Liver (tissue), 9 donors: ENCODE data around the gene WDR82. TPM values are rescaled to one million over a fixed set of nuclear protein-coding genes. Genes with fewer than 3 reads are reported as not detected.

Experiments
- DNase-seq: peaks from one replicate; pipeline ENCODE4 v3.0.0-alpha.2; 2017; ENCODE audit warnings: low spot score
- H3K27ac ChIP-seq, 2 donors: one replicate each; pipeline ENCODE4 v1.7.0; 2013; ENCODE audit warnings: inconsistent platforms in 2 of 2, low read length in 2 of 2, control low read depth in 1 of 2, low read depth in 1 of 2, mild to moderate bottlenecking in 1 of 2
- H3K27me3 ChIP-seq, 4 donors: one replicate each; pipeline versions ENCODE4 v1.6.1 to v1.7.0; 2013; ENCODE audit warnings: low read length in 3 of 4, inconsistent platforms in 1 of 4, mild to moderate bottlenecking in 1 of 4, moderate library complexity in 1 of 4; ENCODE audit not compliant: control insufficient read depth in 4 of 4, insufficient read depth in 4 of 4
- H3K36me3 ChIP-seq, 4 donors: one replicate each; pipeline versions ENCODE4 v1.6.1 to v1.7.0; 2013; ENCODE audit warnings: low read length in 3 of 4, mild to moderate bottlenecking in 3 of 4, low read depth in 1 of 4, moderate library complexity in 1 of 4; ENCODE audit not compliant: control insufficient read depth in 4 of 4, insufficient read depth in 3 of 4
- H3K4me1 ChIP-seq, 4 donors: one replicate each; pipeline versions ENCODE4 v1.6.1 to v1.7.0; 2013; ENCODE audit warnings: low read length in 3 of 4, mild to moderate bottlenecking in 3 of 4, moderate library complexity in 1 of 4; ENCODE audit not compliant: control insufficient read depth in 4 of 4, insufficient read depth in 4 of 4
- H3K4me3 ChIP-seq, 3 donors: one replicate each; pipeline versions ENCODE4 v1.6.1 to v1.7.0; 2013; ENCODE audit warnings: low read length in 3 of 3, control low read depth in 1 of 3, low read depth in 1 of 3, mild to moderate bottlenecking in 1 of 3
- H3K9ac ChIP-seq, 2 donors: one replicate each; pipeline ENCODE4 v1.7.0; 2013; ENCODE audit warnings: low read length in 2 of 2, mild to moderate bottlenecking in 2 of 2, moderate library complexity in 2 of 2, control low read depth in 1 of 2, low read depth in 1 of 2
- H3K9me3 ChIP-seq, 4 donors: one replicate each; pipeline versions ENCODE4 v1.6.1 to v1.7.0; 2013; ENCODE audit warnings: low read length in 3 of 4; ENCODE audit not compliant: control insufficient read depth in 4 of 4
- EGR1 ChIP-seq, 2 donors: IDR thresholded peaks; 2 replicates each; pipeline ENCODE4 v1.6.1; 2016 to 2018; ENCODE audit warnings: antibody characterized with exemption in 2 of 2, low read depth in 2 of 2
- HNF4G ChIP-seq: IDR thresholded peaks from 2 replicates; pipeline ENCODE4 v1.6.1; 2016; ENCODE audit warnings: antibody characterized with exemption
- RAD21 ChIP-seq, 2 donors: IDR thresholded peaks; 2 replicates each; pipeline ENCODE4 v1.6.1; 2016; ENCODE audit warnings: antibody characterized with exemption in 2 of 2, mild to moderate bottlenecking in 2 of 2
- RXRA ChIP-seq, 2 donors: IDR thresholded peaks; 2 replicates each; pipeline ENCODE4 v1.6.1; 2017 to 2018; ENCODE audit warnings: antibody characterized with exemption in 2 of 2, mild to moderate bottlenecking in 1 of 2
- TAF1 ChIP-seq: conservative IDR thresholded peaks from 2 replicates; pipeline ENCODE4 v1.6.1; 2016; ENCODE audit warnings: antibody characterized with exemption, mild to moderate bottlenecking
- YY1 ChIP-seq: IDR thresholded peaks from 2 replicates; pipeline ENCODE4 v1.6.1; 2016; ENCODE audit warnings: antibody characterized with exemption, mild to moderate bottlenecking
- WGBS: extraction: QIAGEN DNeasy Blood & Tissue Kit; methylation state at CpG from one replicate; pipeline ENCODE4 v1.1.7; 2013; 5-methylcytosine and 5-hydroxymethylcytosine counted together
- polyA plus RNA-seq, 2 donors: library from polyadenylated mRNA; stranded (reverse) in 1 of 2; unstranded in 1 of 2; fragments of 200-250 nt in 1 of 2; fragments of >200 nt in 1 of 2; fragmentation: Nextera tagmentation in 1 of 2; extraction: Ambion mirVana in 1 of 2; gene quantifications; one replicate each; pipeline versions ENCODE4 v1.2.1 to v1.2.3, GENCODE V29; 2013 to 2015
- total RNA-seq, 2 donors: library from RNA; depleted of rRNA; stranded (reverse); fragments of >200 nt; gene quantifications; one replicate each; pipeline ENCODE4 v1.2.3, GENCODE V29; 2014
- TF ChIP-seq, protein P1 (sequence below): IDR thresholded peaks from 2 replicates; pipeline ENCODE4 v1.6.1; 2016; ENCODE audit warnings: antibody characterized with exemption
- TF ChIP-seq, protein P2 (sequence below): IDR thresholded peaks from 2 replicates; pipeline ENCODE4 v1.6.1; 2016; ENCODE audit warnings: antibody characterized with exemption
- TF ChIP-seq, protein P3 (sequence below): IDR thresholded peaks from 2 replicates; pipeline ENCODE4 v1.6.1; 2016; ENCODE audit warnings: antibody characterized with exemption, mild to moderate bottlenecking
- TF ChIP-seq, protein P4 (sequence below): fragments of 150-350 bp; IDR thresholded peaks from 2 replicates; pipeline ENCODE4 v1.5.1; 2017; ENCODE audit warnings: improper control_type of control experiment, low read depth, low read length; ENCODE audit not compliant: missing input control
- donor health status: healthy.
- donor health status: healthy.
- donor health status: healthy.
- donor health status: healthy.
- donor health status: healthy.

The WDR82 gene
- total and polyA plus RNA-seq, 4 donors: 4.3 to 44.3 (median 25.5) TPM

DNA sequence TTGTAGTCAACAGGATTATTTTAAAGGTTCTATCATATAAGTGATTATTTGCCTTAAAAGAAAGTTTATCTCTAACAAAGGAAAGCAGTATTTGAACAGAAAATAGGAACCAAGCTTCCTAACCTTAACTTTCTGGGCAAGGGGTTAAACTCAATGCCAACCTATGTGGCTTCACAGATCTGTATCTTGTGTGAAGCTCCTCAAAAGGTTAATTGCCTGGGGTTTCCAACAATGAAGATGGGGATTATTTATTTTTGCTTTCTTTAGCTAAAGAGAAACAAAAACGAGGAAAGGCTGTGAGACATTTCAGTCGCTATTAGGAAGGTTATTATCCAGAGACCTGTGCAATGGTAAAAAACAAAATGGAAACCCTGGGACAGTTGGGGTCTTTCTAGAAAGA lies 1.1 kb upstream of the WDR82 start:
- H3K27ac ChIP-seq: peak overlapping the region; percentile 93 to 99
- WGBS: 63% methylated on average over 2 of the region's 2 CpGs
- TF ChIP-seq, protein P1, sequence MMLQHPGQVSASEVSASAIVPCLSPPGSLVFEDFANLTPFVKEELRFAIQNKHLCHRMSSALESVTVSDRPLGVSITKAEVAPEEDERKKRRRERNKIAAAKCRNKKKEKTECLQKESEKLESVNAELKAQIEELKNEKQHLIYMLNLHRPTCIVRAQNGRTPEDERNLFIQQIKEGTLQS: no peak
- TF ChIP-seq HNF4G (no peak), EGR1 (IDR thresholded peaks at IDR 0.05; ENCODE audit: low read depth in 2 of 2) (no peak), RAD21 (IDR thresholded peaks at IDR 0.05) (no peak)
- TF ChIP-seq, protein P2, sequence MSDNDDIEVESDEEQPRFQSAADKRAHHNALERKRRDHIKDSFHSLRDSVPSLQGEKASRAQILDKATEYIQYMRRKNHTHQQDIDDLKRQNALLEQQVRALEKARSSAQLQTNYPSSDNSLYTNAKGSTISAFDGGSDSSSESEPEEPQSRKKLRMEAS: no peak
- TF ChIP-seq, protein P3, sequence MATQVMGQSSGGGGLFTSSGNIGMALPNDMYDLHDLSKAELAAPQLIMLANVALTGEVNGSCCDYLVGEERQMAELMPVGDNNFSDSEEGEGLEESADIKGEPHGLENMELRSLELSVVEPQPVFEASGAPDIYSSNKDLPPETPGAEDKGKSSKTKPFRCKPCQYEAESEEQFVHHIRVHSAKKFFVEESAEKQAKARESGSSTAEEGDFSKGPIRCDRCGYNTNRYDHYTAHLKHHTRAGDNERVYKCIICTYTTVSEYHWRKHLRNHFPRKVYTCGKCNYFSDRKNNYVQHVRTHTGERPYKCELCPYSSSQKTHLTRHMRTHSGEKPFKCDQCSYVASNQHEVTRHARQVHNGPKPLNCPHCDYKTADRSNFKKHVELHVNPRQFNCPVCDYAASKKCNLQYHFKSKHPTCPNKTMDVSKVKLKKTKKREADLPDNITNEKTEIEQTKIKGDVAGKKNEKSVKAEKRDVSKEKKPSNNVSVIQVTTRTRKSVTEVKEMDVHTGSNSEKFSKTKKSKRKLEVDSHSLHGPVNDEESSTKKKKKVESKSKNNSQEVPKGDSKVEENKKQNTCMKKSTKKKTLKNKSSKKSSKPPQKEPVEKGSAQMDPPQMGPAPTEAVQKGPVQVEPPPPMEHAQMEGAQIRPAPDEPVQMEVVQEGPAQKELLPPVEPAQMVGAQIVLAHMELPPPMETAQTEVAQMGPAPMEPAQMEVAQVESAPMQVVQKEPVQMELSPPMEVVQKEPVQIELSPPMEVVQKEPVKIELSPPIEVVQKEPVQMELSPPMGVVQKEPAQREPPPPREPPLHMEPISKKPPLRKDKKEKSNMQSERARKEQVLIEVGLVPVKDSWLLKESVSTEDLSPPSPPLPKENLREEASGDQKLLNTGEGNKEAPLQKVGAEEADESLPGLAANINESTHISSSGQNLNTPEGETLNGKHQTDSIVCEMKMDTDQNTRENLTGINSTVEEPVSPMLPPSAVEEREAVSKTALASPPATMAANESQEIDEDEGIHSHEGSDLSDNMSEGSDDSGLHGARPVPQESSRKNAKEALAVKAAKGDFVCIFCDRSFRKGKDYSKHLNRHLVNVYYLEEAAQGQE: no peak
- peaks cover 4 to 54% (median 41%) of the 10 kb centered on the region in 4 donors for H3K4me1 ChIP-seq
- no peaks in the 10 kb centered on the region for H3K9me3 ChIP-seq
- peak overlapping the region in 1 of 2 donors; percentile 11 for H3K9ac ChIP-seq
- H3K36me3 ChIP-seq: peaks cover 0 to 1% (median 0%) of the 10 kb centered on the region in 4 donors
- no peaks in the 10 kb centered on the region for H3K27me3 ChIP-seq
- H3K4me3 ChIP-seq: no peak overlapping the region
- DNase-seq: no peak

DNA sequence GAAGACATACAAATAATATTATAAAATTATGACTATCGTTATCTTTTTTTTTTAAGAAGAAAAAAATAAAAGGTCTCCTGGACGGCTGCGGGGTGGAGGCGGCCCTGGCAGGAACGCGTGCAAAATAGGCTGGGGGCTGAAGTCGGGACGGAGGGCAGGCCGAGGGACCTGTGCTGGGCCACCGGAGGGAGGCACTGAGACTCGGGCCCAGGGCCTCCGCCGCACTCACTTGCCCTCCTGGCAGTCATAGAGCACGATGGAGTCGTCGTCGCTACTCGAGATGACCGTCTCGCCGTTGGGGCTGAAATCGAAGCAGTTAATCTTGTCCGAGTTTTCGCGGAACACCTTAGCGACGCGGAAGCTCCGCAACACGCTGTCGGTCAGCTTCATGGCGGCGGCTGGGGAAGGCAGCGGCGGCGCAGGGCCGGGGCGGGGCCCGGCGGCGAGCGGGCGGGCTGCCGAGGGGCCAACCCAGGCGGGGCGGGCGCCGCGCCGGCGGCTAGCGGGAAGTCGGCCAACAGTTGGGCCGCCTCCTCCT lies 408 bp downstream of the WDR82 start:
- H3K4me1 ChIP-seq: peaks cover 4 to 47% (median 35%) of the 10 kb centered on the region in 4 donors
- H3K9ac ChIP-seq: peak overlapping the region; percentile 92 to 99
- H3K36me3 ChIP-seq: peaks cover 0 to 4% (median under 1%) of the 10 kb centered on the region in 4 donors
- H3K27ac ChIP-seq: peak overlapping the region; percentile 93 to 99
- TF ChIP-seq YY1 (no peak), TAF1 (peak; percentile 13), RXRA (IDR thresholded peaks at IDR 0.05) (no peak)
- TF ChIP-seq, protein P4, sequence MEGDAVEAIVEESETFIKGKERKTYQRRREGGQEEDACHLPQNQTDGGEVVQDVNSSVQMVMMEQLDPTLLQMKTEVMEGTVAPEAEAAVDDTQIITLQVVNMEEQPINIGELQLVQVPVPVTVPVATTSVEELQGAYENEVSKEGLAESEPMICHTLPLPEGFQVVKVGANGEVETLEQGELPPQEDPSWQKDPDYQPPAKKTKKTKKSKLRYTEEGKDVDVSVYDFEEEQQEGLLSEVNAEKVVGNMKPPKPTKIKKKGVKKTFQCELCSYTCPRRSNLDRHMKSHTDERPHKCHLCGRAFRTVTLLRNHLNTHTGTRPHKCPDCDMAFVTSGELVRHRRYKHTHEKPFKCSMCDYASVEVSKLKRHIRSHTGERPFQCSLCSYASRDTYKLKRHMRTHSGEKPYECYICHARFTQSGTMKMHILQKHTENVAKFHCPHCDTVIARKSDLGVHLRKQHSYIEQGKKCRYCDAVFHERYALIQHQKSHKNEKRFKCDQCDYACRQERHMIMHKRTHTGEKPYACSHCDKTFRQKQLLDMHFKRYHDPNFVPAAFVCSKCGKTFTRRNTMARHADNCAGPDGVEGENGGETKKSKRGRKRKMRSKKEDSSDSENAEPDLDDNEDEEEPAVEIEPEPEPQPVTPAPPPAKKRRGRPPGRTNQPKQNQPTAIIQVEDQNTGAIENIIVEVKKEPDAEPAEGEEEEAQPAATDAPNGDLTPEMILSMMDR: peak; percentile 14
- H3K4me3 ChIP-seq: peak overlapping the region; percentile 81 to 99 (median 82)
- no peak for DNase-seq
- H3K9me3 ChIP-seq: no peaks in the 10 kb centered on the region
- no peaks in the 10 kb centered on the region for H3K27me3 ChIP-seq
- WGBS: under 1% methylated on average over 54 of the region's 54 CpGs
